Activated CD8-positive, alpha-beta memory T cell treated with anti-CD3 and anti-CD28 coated beads for 4 hours (primary cell): ENCODE measurements around the gene DLG2.
"Not testable (repeated sequence)": the region's sequence is repeated elsewhere in the genome, so short reads cannot be mapped to it uniquely, and the experiment has no call there.

Source experiments
- DNase-seq, 2 donors: peaks; one replicate each; pipeline ENCODE4 v3.0.0-alpha.2; 2020; ENCODE audit warnings: low read depth in 2 of 2

Gene DLG2

DNA sequence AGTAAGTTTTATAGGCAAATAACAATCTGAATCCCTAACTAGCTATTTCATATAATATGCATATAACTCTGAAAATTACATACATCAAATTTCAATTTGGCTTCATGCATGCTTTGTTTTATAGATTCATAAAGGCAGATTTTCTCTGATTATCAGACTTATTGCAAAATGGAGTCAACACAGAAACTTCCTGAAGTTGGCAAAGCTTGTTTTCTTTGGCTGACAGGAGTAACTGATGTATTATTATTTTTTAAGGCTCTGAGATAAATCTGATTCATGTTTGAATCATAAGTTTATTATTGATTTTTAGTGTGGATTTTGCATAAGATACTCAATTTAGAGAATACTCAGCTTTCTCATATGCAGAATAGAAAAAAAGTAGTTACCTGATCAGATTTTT, 1984.6 kb downstream of the DLG2 start:
- no peak for DNase-seq

GRCh38 chr11:83641511-83641910, 1985.6 kb downstream of the DLG2 start:
- no peak for DNase-seq

DNA sequence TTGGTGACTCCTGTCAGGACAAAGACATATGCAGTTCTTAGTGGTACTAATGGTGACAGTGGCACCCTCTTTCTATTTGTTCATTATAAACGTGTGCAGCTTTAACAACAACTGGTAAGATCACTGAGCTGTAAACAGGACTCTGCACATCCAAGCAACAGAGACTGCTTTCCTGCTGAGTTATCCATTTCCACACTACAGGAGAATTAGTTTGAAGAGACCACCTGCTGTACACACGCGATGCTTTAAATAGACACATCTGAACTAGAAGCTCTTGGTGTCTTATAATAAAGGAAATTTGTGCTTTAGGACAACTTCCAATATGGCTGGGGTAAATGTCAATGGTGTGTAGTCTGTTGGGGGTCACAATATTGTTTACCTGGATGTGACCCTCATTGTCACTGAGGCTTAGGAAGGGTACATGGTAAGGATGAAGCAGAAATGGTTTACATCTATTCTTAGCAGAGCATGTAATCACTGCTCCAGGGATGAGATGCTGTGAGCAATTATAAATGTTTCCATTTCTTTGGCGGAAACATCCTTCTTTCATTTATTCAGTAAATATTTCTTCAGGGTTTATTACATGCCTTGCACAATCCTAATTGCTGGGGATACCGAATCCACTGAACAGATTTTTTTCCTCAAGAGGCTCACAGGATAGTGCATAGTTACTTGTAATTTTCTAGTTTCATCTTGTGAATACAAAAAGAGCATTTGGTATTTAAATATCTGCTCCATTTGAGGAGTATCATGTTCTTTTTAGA, 1987.0 kb downstream of the DLG2 start:
- DNase-seq, result no peak

- DNase-seq, result no peak
Measured at GRCh38 chr11:83635166-83635565, 1992.0 kb downstream of the DLG2 start.

DNA sequence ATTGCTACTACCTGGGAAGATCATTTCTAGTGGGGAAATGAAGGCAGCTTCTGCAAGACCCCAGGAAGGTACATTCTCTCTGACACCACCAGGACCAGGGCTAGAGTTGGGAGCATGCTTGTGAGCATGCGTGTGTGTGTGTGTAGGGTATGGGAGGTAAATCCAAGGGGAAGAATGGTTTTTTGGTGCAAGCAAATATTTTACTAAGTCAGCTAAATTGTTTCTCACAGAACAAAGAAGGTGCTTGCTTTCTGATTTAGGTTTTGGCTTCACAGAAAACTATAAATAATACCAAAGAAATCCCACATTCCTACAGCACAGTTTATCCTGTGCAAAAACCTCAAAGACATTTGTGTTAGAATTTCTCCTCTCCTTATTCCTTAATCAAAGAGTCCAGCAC, 1996.9 kb downstream of the DLG2 start:
- DNase-seq, result no peak

DNA sequence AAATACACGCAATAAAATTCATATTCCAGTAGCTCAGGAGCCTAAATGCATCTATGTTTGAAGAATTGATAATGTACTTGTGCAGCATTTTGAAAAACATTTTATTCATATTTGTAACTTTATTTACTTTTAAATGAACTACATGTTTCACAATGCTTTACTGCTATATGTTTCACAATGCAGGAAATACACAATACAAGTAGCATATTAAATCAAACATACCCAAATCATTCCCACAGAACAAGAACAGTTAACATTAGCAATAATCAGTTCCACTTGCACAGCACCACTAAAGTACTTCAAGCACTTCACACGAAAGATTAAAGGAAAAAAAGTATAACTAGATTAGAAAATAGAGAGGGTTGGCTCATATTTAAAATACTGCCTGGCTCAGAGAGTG, 1997.4 kb downstream of the DLG2 start:
- DNase-seq, result no peak

DNA sequence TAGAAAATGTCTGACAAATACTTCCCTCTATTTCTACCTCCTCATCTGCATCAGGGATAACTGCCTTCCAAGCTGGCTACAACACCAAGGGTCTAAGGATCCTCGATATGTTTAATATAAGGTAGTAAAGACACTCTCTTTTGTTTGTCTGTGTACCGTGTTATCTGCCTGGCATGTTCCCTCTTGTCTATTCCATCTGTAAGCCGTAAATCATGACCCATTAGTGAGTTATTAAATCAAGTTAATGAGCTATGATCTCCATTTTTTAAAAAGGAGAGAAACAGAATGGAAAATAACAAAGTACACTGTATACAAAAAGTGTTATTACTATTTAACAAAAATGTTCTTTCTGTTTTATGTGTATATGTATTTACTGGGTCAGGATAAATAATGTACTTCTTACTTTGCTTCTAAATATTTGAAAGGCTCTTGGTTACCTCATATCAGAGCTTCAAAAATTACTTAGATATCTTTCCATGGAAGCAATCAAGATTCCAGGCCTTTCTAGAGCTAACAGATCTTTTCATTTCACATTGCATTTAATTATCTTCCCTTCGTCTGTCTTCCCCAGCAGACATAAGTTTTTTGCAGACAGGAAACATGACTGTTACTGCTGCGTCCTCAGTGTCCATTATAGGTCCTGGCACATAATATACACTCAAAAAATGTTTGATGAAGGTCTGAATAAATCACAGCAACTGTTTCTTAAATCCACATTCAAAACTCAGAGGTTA, 1998.4 kb downstream of the DLG2 start:
- DNase-seq, result no peak

DNA sequence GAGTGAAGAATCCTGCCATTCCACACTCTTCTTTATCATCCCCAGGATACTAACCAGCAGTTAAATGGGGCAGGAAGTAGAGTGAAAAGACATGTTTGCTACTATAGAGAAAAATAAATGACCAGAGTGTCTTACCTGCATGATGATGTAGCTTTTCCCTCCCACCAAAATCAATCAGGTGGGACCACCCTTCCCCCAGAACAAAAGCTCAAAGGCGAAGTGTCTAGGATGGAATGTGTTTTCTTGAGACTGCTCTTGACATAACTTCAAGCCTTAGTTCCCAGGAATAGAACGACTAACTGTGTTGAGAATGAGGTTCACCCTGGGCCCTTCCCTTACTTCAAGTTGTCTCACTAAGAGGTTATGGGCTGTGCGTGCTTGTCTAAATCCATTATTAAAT, 2001.8 kb downstream of the DLG2 start:
- no peak for DNase-seq

DNA sequence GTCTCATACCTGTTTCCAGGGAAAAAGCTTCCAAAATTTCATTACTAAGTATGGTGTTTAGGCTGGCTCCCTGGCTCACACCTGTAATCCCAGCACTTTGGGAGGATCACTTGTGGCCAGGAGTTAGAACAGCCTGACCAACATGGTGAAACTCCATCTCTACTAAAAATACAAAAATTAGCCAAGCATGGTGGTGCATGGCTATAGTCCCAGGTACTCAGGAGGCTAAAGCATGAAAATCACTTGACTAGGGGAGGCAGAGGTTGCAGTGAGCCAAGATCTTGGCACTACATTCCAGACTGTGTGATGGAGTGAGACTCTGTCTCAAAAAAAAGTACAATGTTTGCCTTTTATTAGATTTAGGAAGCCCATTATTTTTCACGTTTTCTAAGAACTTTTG, 2009.5 kb downstream of the DLG2 start:
- no peak for DNase-seq

- DNase-seq, result no peak
Measured at GRCh38 chr11:83613767-83614121, 2013.4 kb downstream of the DLG2 start.

- no peak for DNase-seq
Measured at GRCh38 chr11:83612891-83613766, 2014.0 kb downstream of the DLG2 start.

GRCh38 chr11:83611600-83611999, 2015.5 kb downstream of the DLG2 start:
- no peak for DNase-seq

GRCh38 chr11:83611031-83611430, 2016.1 kb downstream of the DLG2 start:
- no peak for DNase-seq

DNA sequence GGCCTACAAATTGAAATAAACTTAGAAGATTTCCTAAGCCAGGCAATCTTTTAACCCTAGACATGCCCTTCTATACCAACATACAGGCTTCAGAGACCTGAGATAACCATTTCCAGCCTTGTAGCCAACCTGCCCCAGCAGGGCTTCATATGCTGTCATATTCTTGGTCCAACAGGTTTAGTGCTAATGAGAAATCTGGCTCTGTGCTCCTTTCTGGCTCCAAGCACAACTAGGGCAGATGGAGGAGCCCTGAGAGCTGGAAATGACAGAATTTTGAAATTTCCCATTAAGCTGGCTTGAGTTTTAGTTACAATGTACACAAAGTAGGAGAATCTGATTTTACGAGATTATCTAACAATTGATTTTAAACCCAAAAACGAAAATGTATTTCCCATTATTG, 2018.0 kb downstream of the DLG2 start:
- DNase-seq, result no peak

GRCh38 chr11:83608571-83608970, 2018.6 kb downstream of the DLG2 start:
- DNase-seq, result no peak

DNA sequence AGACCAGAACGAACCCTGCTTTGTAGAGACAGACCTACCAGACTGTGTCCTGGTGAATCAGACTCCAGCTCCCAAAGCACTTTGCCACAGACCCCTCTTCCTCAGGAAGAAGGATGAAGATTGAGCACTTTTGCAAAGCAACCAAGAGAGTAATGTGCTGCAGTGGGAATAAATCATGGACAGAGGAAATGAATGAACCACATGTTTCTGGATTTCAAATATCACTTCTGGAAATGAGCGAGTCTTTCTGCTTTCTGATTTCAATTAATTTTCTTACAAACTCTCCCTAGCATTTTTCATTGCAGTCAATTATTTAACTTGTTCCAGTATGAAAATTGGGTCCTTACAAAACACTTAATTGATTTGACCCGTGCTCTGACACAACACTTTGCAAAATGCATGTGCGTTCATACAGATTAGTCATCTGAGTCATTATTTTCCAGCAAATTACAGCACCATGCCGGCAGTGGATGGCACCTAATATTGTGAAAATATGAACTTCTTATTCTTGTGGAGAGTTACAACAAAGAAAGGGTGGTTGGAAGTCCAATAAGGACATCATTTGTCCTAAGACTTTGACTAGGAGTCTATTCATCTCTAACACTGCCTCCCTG, 2025.1 kb downstream of the DLG2 start:
- DNase-seq, result no peak

GRCh38 chr11:83601201-83601913, 2025.8 kb downstream of the DLG2 start:
- DNase-seq, result no peak

DNA sequence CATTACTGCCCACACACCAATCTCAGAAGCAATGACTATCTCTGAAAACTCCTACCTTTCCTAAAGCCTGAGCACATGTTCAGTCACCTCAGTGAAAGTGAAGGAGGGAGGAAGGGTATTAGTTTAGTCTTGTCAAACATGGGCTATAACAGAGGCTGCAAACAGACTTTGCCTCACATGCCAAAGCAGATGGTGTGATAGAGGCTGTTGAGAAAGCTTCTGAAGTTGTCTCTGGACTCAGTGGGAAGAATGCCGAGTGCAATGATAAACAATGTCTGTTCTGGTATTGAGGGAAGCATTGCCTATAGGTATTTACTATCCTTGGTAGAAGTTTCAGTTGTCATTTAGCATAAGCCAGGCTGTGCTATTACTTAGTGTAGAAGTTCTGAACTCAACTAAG, 2026.5 kb downstream of the DLG2 start:
- DNase-seq, result no peak

DNA sequence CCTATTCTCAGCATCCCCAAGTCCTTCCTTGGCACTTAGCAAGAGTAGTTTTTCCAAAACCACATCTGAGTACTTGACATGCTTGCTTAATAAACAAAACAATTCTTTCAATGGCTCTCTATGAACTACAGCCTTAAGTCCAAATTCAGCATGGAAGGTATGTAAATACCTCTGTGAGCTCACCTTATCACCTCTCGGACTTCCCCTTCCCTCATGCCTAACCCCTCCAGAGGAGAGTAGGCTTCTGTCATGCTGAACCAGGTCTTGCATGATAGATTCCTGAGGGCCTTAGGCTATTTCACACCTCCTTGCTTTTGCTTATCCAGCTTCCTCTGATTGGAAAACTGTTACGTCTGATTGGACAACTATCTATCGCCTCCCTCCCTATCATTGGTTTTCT, 2028.1 kb downstream of the DLG2 start:
- no peak for DNase-seq

- DNase-seq, result not testable (repeated sequence)
Measured at GRCh38 chr11:83587797-83588196, 2039.3 kb downstream of the DLG2 start.

DNA sequence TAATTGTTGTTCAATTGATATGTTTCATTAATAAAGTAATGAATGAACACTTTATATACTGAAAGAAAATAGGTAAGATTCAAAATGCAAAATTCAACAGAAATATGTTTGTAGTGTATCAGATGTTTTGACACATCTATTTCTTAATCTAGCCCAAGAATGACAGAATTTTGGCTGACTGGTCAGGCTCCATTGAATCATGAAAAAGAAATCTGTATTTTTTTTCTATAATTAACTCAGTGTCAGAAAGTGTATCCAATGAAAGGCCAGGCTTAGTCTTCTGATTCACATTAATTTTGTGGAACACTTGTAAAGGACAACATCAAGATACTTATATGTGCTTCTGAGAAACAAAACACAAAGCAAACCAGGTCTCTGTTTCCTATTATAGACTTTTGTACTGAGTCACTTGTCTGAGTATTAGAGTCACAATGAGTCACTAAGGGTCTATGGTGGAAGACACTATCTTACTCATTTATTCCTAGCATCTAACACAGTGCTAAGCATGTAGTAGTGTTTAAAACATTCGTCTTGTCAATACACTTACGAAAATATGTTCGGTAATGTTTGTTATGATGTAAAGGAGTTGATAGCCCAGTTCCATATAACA, 2043.3 kb downstream of the DLG2 start:
- DNase-seq, result no peak
